Endothelial cell of umbilical vein (primary cell): ENCODE results near the gene ACSS1. TPM values are rescaled to one million over a fixed set of nuclear protein-coding genes. Genes with fewer than 3 reads are reported as not detected.

ENCODE experiments used
- BruUV-seq: library from RNA; stranded (reverse); fragments of 400-500 nt; replicated peaks from 2 replicates; lab custom pipeline; 2021; lab: Mats Ljungman, UMichigan
- CTCF ChIA-PET: fragments of 300-600, 350-600 bp; sonication (Branson Sonifier 250); formaldehyde crosslinking; loops from one replicate; lab custom pipeline; 2021; ENCODE audit warnings: antibody characterized with exemption, inconsistent platforms; lab: Charles Lee
- POLR2A ChIA-PET: fragments of 300-600, 350-600 bp; sonication (Branson Sonifier 250); formaldehyde crosslinking; loops from one replicate; lab custom pipeline; 2021; ENCODE audit warnings: antibody characterized with exemption, inconsistent platforms; lab: Charles Lee
- DNase-seq: peaks from one replicate; pipeline ENCODE4 v3.0.0-alpha.2; 2011; ENCODE audit warnings: low read depth, low spot score
- FAIRE-seq: peaks from 2 replicates; lab custom pipeline; 2011; peaks lifted over from hg19 to GRCh38; lab: Jason Lieb, UNC
- H2AFZ ChIP-seq: 2 replicates; pipeline ENCODE4 v1.6.0; 2012; ENCODE audit warnings: low read depth, low read length, control low read depth, inconsistent platforms
- H3K27ac ChIP-seq: 2 replicates; pipeline ENCODE4 v1.5.1; 2011; ENCODE audit warnings: low read depth, mild to moderate bottlenecking, control low read depth, low read length, moderate library complexity; ENCODE audit not compliant: insufficient read depth
- H3K27me3 ChIP-seq, 2 experiments: 2 replicates each; pipeline versions ENCODE4 v1.6.0 to v1.6.1; 2011; ENCODE audit warnings: low read length in 2 of 2, mixed read lengths in 1 of 2; ENCODE audit not compliant: control insufficient read depth in 2 of 2, insufficient read depth in 2 of 2
- H3K36me3 ChIP-seq, 2 experiments: 2 replicates in 1 of 2; 3 replicates in 1 of 2; pipeline ENCODE4 v1.5.1; 2011; ENCODE audit warnings: low read length in 2 of 2, mild to moderate bottlenecking in 1 of 2, moderate library complexity in 1 of 2; ENCODE audit not compliant: control insufficient read depth in 2 of 2, insufficient read depth in 2 of 2; ENCODE audit errors: extremely low read depth in 1 of 2
- H3K4me1 ChIP-seq: 3 replicates; pipeline ENCODE4 v1.5.1; 2011; ENCODE audit warnings: mild to moderate bottlenecking, low read length; ENCODE audit not compliant: control insufficient read depth, insufficient read depth; ENCODE audit errors: extremely low read depth
- H3K4me2 ChIP-seq: 2 replicates; pipeline ENCODE4 v1.6.1; 2011; ENCODE audit warnings: low read length, control low read depth, mixed read lengths; ENCODE audit not compliant: insufficient read depth
- H3K4me3 ChIP-seq, 3 experiments: fragments of 200-600 bp in 1 of 3; sonication (generic), shearing (Covaris generic) in 1 of 3; replicated peaks in 1 of 3; 2 replicates each; pipeline ENCODE4 v1.5.1; 2011 to 2016; ENCODE audit warnings: control low read depth in 3 of 3, low read length in 3 of 3, mild to moderate bottlenecking in 2 of 3, inconsistent platforms in 1 of 3, low read depth in 1 of 3, moderate library complexity in 1 of 3; ENCODE audit not compliant: insufficient read depth in 1 of 3
- H3K79me2 ChIP-seq: 2 replicates; pipeline ENCODE4 v1.6.0; 2012; ENCODE audit warnings: low read length, inconsistent platforms; ENCODE audit not compliant: control insufficient read depth, insufficient read depth
- H3K9ac ChIP-seq: replicated peaks from 2 replicates; pipeline ENCODE3; 2011; ENCODE audit warnings: low read length, control low read depth; ENCODE audit not compliant: insufficient read depth; ENCODE audit errors: extremely low read depth
- H3K9me1 ChIP-seq: replicated peaks from 3 replicates; pipeline ENCODE4 v1.6.0; 2011; ENCODE audit warnings: mild to moderate bottlenecking, low read length; ENCODE audit not compliant: control insufficient read depth, insufficient read depth; ENCODE audit errors: extremely low read depth
- H3K9me3 ChIP-seq: replicated peaks from 2 replicates; pipeline ENCODE4 v1.5.1; 2012; ENCODE audit warnings: low read length, inconsistent platforms; ENCODE audit not compliant: control insufficient read depth, insufficient read depth
- H4K20me1 ChIP-seq: replicated peaks from 2 replicates; pipeline ENCODE3; 2011; ENCODE audit warnings: mild to moderate bottlenecking, low read length; ENCODE audit not compliant: control insufficient read depth, insufficient read depth; ENCODE audit errors: extremely low read depth
- EZH2 ChIP-seq: IDR thresholded peaks from 2 replicates; pipeline ENCODE4 v1.6.1; 2012; ENCODE audit warnings: borderline replicate concordance, low read depth, mild to moderate bottlenecking, moderate library complexity, low read length, inconsistent platforms; ENCODE audit not compliant: severe bottlenecking
- FOS ChIP-seq: IDR thresholded peaks from 2 replicates; pipeline ENCODE4 v1.6.1; 2011; ENCODE audit warnings: mild to moderate bottlenecking, low read length, moderate library complexity, borderline replicate concordance; ENCODE audit not compliant: insufficient read depth
- GATA2 ChIP-seq: IDR thresholded peaks from 2 replicates; pipeline ENCODE4 v1.7.0; 2011; ENCODE audit warnings: low read depth, mild to moderate bottlenecking, moderate library complexity, mixed read lengths, low read length; ENCODE audit not compliant: insufficient read length, insufficient read depth
- JUN ChIP-seq: IDR thresholded peaks from 2 replicates; pipeline ENCODE4 v1.6.1; 2011; ENCODE audit warnings: borderline replicate concordance, low read depth; ENCODE audit not compliant: insufficient read length, insufficient read depth
- MYC ChIP-seq: IDR thresholded peaks from one replicate; pipeline ENCODE4 v1.6.1; 2011; ENCODE audit warnings: mild to moderate bottlenecking, low read depth, low read length
- dilution Hi-C: fragments of 300-500 bp; cut with MboI; formaldehyde crosslinking; loops from one replicate; pipeline ENCODE4 v1.15.0; 2019; ENCODE audit warnings: low sequenced_read_pairs; ENCODE audit not compliant: extremely low pct_ligation_motif_present
- intact Hi-C: fragments of 100-400 bp; cut with micrococcal nuclease; formaldehyde crosslinking; loops from one replicate; pipeline ENCODE4 v1.10.0; 2022
- polyA plus RNA-seq, 4 experiments: library from polyadenylated mRNA; depleted of rRNA in 3 of 4; stranded (reverse) in 3 of 4; unstranded in 1 of 4; fragments of >200 nt; gene quantifications; 2 replicates each; pipeline versions ENCODE4 v1.2.1 to v1.2.3, GENCODE V29; 2011 to 2012; ENCODE audit warnings: missing spikeins in 1 of 4
- total RNA-seq: library from RNA; stranded (reverse); gene quantifications from 2 replicates; pipeline ENCODE4 v1.2.3, GENCODE V29; 2021
- TF ChIP-seq, protein P1 (sequence below), 2 donors: IDR thresholded peaks; 1 replicate in 1 of 2; 2 replicates in 1 of 2; pipeline ENCODE4 v1.5.1; 2011; ENCODE audit warnings: low read length in 2 of 2, mild to moderate bottlenecking in 2 of 2, moderate library complexity in 2 of 2, control low read depth in 1 of 2, inconsistent platforms in 1 of 2, low read depth in 1 of 2; ENCODE audit not compliant: insufficient read depth in 1 of 2; ENCODE audit errors: extremely low read depth in 1 of 2

Gene ACSS1
- total and polyA plus RNA-seq, 2 donors (not counting 3 experiments of a cell fraction or from before 2014, with no cell fraction given) = 6.2 to 17.9 TPM

DNA sequence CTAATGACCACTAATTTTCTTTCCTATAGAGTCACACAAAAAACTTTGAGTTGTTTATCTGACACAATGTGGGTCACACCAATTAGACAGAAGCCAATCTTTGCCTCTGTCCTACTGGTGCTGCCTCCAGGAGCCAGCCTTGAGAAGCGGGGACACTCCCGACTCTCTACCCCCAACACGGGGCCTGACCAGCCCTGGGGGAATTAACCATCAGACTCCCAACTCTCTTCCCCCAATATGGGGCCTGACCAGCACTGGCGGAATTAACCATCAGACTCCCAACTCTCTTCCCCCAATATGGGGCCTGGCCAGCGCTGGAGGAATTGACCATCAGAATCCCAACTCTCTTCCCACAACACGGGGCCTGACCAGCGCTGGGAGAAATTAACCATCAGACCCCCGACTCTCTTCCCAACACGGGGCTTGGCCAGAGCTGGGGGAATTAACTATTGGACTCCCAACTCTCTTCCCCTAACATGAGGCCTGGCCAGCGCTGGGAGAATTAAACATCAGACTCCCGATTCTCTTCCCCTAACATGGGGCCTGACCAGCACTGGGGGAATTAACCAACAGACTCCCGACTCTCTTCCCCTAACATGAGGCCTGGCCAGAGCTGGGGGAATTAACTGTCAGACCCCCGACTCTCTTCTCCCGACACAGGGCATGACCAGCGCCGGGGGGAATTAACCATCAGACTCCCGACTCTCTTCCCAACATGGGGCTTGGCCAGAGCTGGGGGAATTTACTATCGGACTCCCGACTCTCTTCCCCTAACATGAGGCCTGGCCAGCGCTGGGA lies 96.4 kb downstream of the ACSS1 start:
- H3K79me2 ChIP-seq = no peaks in the 10 kb centered on the region
- FAIRE-seq = no peak
- BruUV-seq = no TSS peak
- H4K20me1 ChIP-seq = no peaks in the 10 kb centered on the region
- H3K9me3 ChIP-seq = no peaks in the 10 kb centered on the region
- ChIA-PET CTCF (interaction anchor here (0.7 kb wide), 1 partner anchor 204 kb away, joined by 3 read pairs; no protein-coding TSS in a partner anchor), POLR2A (no interaction called here)
- H3K4me1 ChIP-seq = no peaks in the 10 kb centered on the region
- intact Hi-C loops (no loop called here), dilution Hi-C loops (no loop called here)
- H3K4me2 ChIP-seq = no peak overlapping the region
- H3K4me3 ChIP-seq = no peak overlapping the region
- no peak overlapping the region for H3K9ac ChIP-seq
- TF ChIP-seq, protein P1, sequence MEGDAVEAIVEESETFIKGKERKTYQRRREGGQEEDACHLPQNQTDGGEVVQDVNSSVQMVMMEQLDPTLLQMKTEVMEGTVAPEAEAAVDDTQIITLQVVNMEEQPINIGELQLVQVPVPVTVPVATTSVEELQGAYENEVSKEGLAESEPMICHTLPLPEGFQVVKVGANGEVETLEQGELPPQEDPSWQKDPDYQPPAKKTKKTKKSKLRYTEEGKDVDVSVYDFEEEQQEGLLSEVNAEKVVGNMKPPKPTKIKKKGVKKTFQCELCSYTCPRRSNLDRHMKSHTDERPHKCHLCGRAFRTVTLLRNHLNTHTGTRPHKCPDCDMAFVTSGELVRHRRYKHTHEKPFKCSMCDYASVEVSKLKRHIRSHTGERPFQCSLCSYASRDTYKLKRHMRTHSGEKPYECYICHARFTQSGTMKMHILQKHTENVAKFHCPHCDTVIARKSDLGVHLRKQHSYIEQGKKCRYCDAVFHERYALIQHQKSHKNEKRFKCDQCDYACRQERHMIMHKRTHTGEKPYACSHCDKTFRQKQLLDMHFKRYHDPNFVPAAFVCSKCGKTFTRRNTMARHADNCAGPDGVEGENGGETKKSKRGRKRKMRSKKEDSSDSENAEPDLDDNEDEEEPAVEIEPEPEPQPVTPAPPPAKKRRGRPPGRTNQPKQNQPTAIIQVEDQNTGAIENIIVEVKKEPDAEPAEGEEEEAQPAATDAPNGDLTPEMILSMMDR (IDR thresholded peaks at IDR 0.05; ENCODE audit: extremely low read depth in 1 of 2, insufficient read depth in 1 of 2, low read depth in 1 of 2, low read length in 2 of 2) = no peak
- TF ChIP-seq JUN = no peak
- TF ChIP-seq FOS = no peak
- DNase-seq = no peak
- peaks cover 2 to 14% of the 10 kb centered on the region in 2 experiments for H3K36me3 ChIP-seq
- H3K27ac ChIP-seq = no peak overlapping the region
- no peaks in the 10 kb centered on the region for H3K27me3 ChIP-seq
- H2AFZ ChIP-seq = no peak overlapping the region
- no peaks in the 10 kb centered on the region for H3K9me1 ChIP-seq

DNA sequence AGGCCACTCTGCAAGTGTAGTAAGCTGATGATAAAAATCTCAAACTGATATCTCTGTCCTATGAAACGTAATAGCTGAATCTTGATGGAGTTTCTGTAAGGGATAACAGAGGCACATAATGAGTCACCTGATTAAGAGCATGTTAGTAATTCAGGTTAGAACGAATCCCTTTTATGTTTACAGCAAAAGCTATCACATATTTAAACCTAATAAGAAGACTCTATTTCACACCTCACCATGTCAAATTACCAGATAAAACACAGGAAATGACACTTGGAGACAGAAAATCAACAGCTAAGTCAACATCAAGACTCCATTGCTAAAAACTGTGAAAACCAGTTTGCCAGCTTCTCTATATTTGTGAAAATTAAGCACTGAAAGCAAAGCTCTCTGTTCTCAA lies 97.1 kb downstream of the ACSS1 start:
- Histone ChIP-seq H3K9me3 (no peaks in the 10 kb centered on the region), H3K36me3 (peaks cover 2 to 15% of the 10 kb centered on the region in 2 experiments), H3K4me3 (no peak overlapping the region), H3K9ac (no peak overlapping the region), H3K27ac (no peak overlapping the region), H2AFZ (no peak overlapping the region), H4K20me1 (no peaks in the 10 kb centered on the region), H3K9me1 (no peaks in the 10 kb centered on the region), H3K79me2 (no peaks in the 10 kb centered on the region), H3K4me2 (no peak overlapping the region), H3K27me3 (no peaks in the 10 kb centered on the region), H3K4me1 (no peaks in the 10 kb centered on the region)
- BruUV-seq = no TSS peak
- POLR2A ChIA-PET = no interaction called here
- FAIRE-seq (no peak), DNase-seq (no peak)
- dilution Hi-C loops (no loop called here), intact Hi-C loops (no loop called here)
- TF ChIP-seq MYC (no peak), FOS (no peak), JUN (no peak), EZH2 (no peak), GATA2 (no peak)
- CTCF ChIA-PET = interaction anchor here (0.7 kb wide), 1 partner anchor 205 kb away, joined by 3 read pairs; no protein-coding TSS in a partner anchor
